A549 (cell line): ENCODE data around the gene GSK3B.

Source experiments
- CTCF ChIP-seq: fragments of >200 bp; sonication (Bioruptor Twin); formaldehyde crosslinking; IDR thresholded peaks from 3 replicates; pipeline ENCODE4 v1.5.1; 2016
- HDAC2 ChIP-seq: fragments of 200-600 bp; sonication (generic); IDR thresholded peaks from 2 replicates; pipeline ENCODE4 v1.6.1; 2016
- HES2 ChIP-seq: fragments of >200 bp; sonication (Bioruptor Twin); formaldehyde crosslinking; IDR thresholded peaks from 2 replicates; pipeline ENCODE4 v1.6.1; 2016
- HMGXB4 ChIP-seq: fragments of 250-450 bp; sonication (Bioruptor Pico); IDR thresholded peaks from 2 replicates; pipeline ENCODE4 v1.5.0; 2021; ENCODE audit warnings: mild to moderate bottlenecking, moderate library complexity, borderline replicate concordance
- MAZ ChIP-seq: fragments of 150-350 bp; IDR thresholded peaks from 2 replicates; pipeline ENCODE4 v1.6.1; 2014; ENCODE audit warnings: antibody characterized with exemption, low read depth, low read length, borderline replicate concordance
- MYC ChIP-seq: IDR thresholded peaks from 2 replicates; pipeline ENCODE4 v1.6.1; 2012; ENCODE audit warnings: mild to moderate bottlenecking, inconsistent platforms, low read length, improper control_type of control experiment, borderline replicate concordance
- NR3C1 ChIP-seq: fragments of >200 bp; sonication (Bioruptor Twin); formaldehyde crosslinking; IDR thresholded peaks from 3 replicates; pipeline ENCODE4 v1.6.1; 2017
- POLR2A ChIP-seq: IDR thresholded peaks from 2 replicates; pipeline ENCODE4 v1.6.1; 2012; ENCODE audit warnings: mild to moderate bottlenecking, low read length
- RAD21 ChIP-seq, 2 experiments: fragments of >200 bp in 1 of 2; sonication (Bioruptor Twin) in 1 of 2; formaldehyde crosslinking in 1 of 2; IDR thresholded peaks in 1 of 2; conservative IDR thresholded peaks in 1 of 2; 2 replicates in 1 of 2; 3 replicates in 1 of 2; pipeline ENCODE4 v1.6.1; 2012 to 2018; ENCODE audit warnings: inconsistent platforms in 1 of 2
- RARB ChIP-seq: fragments of 250-450 bp; sonication (Bioruptor Pico); IDR thresholded peaks from 2 replicates; pipeline ENCODE4 v1.8.0; 2021; ENCODE audit warnings: mild to moderate bottlenecking, moderate library complexity
- RCOR1 ChIP-seq: fragments of 150-350 bp; IDR thresholded peaks from 2 replicates; pipeline ENCODE4 v1.6.1; 2014; ENCODE audit warnings: antibody characterized with exemption, low read length, low read depth
- REST ChIP-seq: fragments of 200-600 bp; sonication (generic); IDR thresholded peaks from 2 replicates; pipeline ENCODE4 v1.6.1; 2016; ENCODE audit warnings: antibody characterized with exemption, mild to moderate bottlenecking, moderate library complexity
- SMC3 ChIP-seq: fragments of >200 bp; sonication (Bioruptor Twin); formaldehyde crosslinking; IDR thresholded peaks from 3 replicates; pipeline ENCODE4 v1.6.1; 2018; ENCODE audit warnings: inconsistent platforms

GRCh38 chr3:120142236-120142635, 48.0 kb upstream of the GSK3B start:
- no peak for TF ChIP-seq CTCF
- no peak for TF ChIP-seq HDAC2
- no peak for TF ChIP-seq RCOR1
- TF ChIP-seq MYC: no peak
- no peak for TF ChIP-seq POLR2A
- no peak for TF ChIP-seq SMC3
- TF ChIP-seq REST: no peak
- no peak for TF ChIP-seq NR3C1
- no peak for TF ChIP-seq RARB
- no peak for TF ChIP-seq HMGXB4 (CRISPR knock-in tag)
- no peak for TF ChIP-seq MAZ
- no peak for TF ChIP-seq RAD21 (conservative IDR thresholded peaks at IDR 0.05 in 1 of 2, IDR thresholded peaks at IDR 0.05 in 1 of 2)
- TF ChIP-seq HES2: no peak
